Measurements from ENCODE around the gene PRAMEF14.
"Not testable (repeated sequence)": the region's sequence is repeated elsewhere in the genome, so short reads cannot be mapped to it uniquely, and the experiment has no call there.

GRCh38 chr1:13297216-13297931, 49.6 kb downstream of the PRAMEF14 start:
- TF ChIP-seq CTCF (IDR thresholded peaks at IDR 0.05); POLR2AphosphoS5 (IDR thresholded peaks at IDR 0.05; ENCODE audit: insufficient read depth in 1 of 2, low read depth in 1 of 2): not testable (repeated sequence)

Measured in vagina (tissue), 2 donors.